GM18858 (cell line): Measurements from ENCODE around the gene PPARA.

ENCODE experiments used
- ATAC-seq: cut with Tn5 transposase; IDR thresholded peaks from one replicate; pipeline ENCODE4 v1.9.1; 2021; ENCODE audit not compliant: unreplicated experiment

Gene PPARA

GRCh38 chr22:46142548-46143490 is 7.5 kb upstream of the PPARA start:
- ATAC-seq: no peak

GRCh38 chr22:46143491-46144147 is 6.7 kb upstream of the PPARA start:
- no peak for ATAC-seq

- ATAC-seq: no peak
These were observed 4.9 kb upstream of the PPARA start for GRCh38 chr22:46145361-46145851.

- ATAC-seq: no peak
These were observed 4.4 kb upstream of the PPARA start for GRCh38 chr22:46145896-46146295.

- ATAC-seq: no peak
These were observed 4.0 kb upstream of the PPARA start for GRCh38 chr22:46146329-46146728.

GRCh38 chr22:46147061-46147460 is 3.3 kb upstream of the PPARA start:
- no peak for ATAC-seq

- ATAC-seq: no peak
These were observed 2.7 kb upstream of the PPARA start for GRCh38 chr22:46147471-46148267.

GRCh38 chr22:46148336-46148735 is 2.0 kb upstream of the PPARA start:
- ATAC-seq: no peak

- ATAC-seq: no peak
These were observed 1.4 kb upstream of the PPARA start for GRCh38 chr22:46148816-46149511.

- no peak for ATAC-seq
These were observed 753 bp upstream of the PPARA start for GRCh38 chr22:46149512-46150033.

- no peak for ATAC-seq
These were observed 540 bp downstream of the PPARA start for GRCh38 chr22:46150655-46151477.

- ATAC-seq: no peak
These were observed 3.6 kb downstream of the PPARA start for GRCh38 chr22:46153930-46154329.

- no peak for ATAC-seq
These were observed 5.7 kb downstream of the PPARA start for GRCh38 chr22:46156031-46156430.

GRCh38 chr22:46158283-46158682 is 8.0 kb downstream of the PPARA start:
- no peak for ATAC-seq

GRCh38 chr22:46159212-46159611 is 8.9 kb downstream of the PPARA start:
- ATAC-seq: no peak

- ATAC-seq: no peak
These were observed 9.5 kb downstream of the PPARA start for GRCh38 chr22:46159777-46160176.

- ATAC-seq: no peak
These were observed 12.0 kb downstream of the PPARA start for GRCh38 chr22:46162285-46162684.

GRCh38 chr22:46162771-46163556 is 12.6 kb downstream of the PPARA start:
- no peak for ATAC-seq

GRCh38 chr22:46163557-46163888 is 13.2 kb downstream of the PPARA start:
- no peak for ATAC-seq
